ENCODE measurements around the gene DPM2. TPM values are rescaled to one million over a fixed set of nuclear protein-coding genes. Genes with fewer than 3 reads are reported as not detected.

DPM2 gene
- total and polyA plus RNA-seq, 12 donors: 7.2 to 31.1 (median 12.7) TPM

DNA sequence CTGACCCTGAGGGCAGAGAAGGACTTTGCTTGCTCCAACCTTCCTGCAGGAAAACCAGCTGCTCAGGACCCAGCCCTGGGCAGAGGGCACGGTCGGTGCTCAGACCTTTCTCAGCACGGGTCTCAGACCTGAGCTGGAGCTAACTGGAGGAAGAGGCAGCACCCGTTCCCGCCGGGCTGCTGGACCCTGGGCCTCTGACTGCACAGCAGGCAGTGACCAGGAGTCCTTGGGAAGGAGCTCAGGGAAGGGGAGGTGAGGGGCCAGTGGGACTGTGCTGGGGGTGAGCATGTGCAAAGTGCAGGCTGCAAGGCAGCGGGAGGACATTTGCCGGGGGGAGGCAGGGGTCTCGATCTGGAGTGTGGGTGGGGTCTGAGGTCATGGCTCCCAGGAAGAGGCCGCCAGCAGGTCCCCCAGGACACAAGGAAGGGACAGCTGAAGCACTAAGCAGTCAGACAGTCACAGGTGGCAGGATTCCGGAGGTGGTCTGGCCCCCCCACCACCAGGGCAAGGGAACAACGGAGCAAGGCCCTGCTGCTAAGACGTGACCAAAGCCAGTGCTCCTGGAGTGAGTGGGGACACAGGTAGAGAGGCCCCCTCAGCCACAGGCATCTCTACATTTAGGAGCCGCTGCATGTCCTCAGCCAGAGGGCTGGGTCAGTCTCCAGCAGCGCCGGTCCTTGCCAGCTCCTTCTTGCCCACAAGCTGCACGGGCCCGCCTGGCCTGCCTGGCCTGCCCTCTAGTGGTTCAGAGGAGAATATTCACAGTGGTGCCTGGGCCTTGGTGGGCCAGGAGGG lies 4.8 kb upstream of the DPM2 start:
- Histone ChIP-seq H3K4me3 (no peak overlapping the region), H3K27me3 (no peaks in the 10 kb centered on the region), H3K36me3 (peaks cover 0 to 41% (median 9%) of the 10 kb centered on the region in 9 donors), H3K27ac (no peak overlapping the region), H3K9me3 (no peaks in the 10 kb centered on the region), H3K4me1 (peaks cover 5 to 55% (median 19%) of the 10 kb centered on the region in 9 donors)
- intact Hi-C loops (cut with DNase I): loop anchor here (1.0 to 10.0 kb wide), 8 partner anchors 38 to 175 kb away; partner anchors contain the start of gene EEIG1 (in 1 of the 10)
- ATAC-seq (peak; percentile 32 to 64 (median 52)), DNase-seq (peak; percentile 58 to 72)
- WGBS, 2 donors: 66% methylated on average over 18 of the region's 18 CpGs
- TF ChIP-seq, protein P1, sequence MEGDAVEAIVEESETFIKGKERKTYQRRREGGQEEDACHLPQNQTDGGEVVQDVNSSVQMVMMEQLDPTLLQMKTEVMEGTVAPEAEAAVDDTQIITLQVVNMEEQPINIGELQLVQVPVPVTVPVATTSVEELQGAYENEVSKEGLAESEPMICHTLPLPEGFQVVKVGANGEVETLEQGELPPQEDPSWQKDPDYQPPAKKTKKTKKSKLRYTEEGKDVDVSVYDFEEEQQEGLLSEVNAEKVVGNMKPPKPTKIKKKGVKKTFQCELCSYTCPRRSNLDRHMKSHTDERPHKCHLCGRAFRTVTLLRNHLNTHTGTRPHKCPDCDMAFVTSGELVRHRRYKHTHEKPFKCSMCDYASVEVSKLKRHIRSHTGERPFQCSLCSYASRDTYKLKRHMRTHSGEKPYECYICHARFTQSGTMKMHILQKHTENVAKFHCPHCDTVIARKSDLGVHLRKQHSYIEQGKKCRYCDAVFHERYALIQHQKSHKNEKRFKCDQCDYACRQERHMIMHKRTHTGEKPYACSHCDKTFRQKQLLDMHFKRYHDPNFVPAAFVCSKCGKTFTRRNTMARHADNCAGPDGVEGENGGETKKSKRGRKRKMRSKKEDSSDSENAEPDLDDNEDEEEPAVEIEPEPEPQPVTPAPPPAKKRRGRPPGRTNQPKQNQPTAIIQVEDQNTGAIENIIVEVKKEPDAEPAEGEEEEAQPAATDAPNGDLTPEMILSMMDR (IDR thresholded peaks at IDR 0.05): peak; percentile 77 to 91 (median 87)

DNA sequence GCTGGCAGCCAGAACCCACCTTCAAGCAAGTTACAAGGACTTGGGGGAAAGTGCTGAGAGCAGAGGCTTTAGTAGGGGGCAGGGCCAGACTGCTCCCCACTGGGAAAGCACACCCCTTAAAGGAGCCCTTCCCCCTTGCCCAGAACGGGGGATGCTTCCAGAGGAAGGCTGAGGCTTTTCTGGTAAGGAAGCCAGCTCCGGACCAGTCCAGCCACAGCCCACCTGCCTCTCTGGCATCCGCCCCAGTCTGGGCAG lies 4.2 kb upstream of the DPM2 start:
- TF ChIP-seq, protein P1 (IDR thresholded peaks at IDR 0.05): no peak
- Histone ChIP-seq H3K36me3 (peaks cover 0 to 40% (median 9%) of the 10 kb centered on the region in 9 donors), H3K27ac (no peak overlapping the region), H3K4me1 (peaks cover 9 to 55% (median 23%) of the 10 kb centered on the region in 9 donors), H3K27me3 (no peaks in the 10 kb centered on the region), H3K9me3 (no peaks in the 10 kb centered on the region), H3K4me3 (no peak overlapping the region)
- intact Hi-C loops (cut with DNase I): loop anchor here in 9 of 10 donors (2.0 to 10.0 kb wide), 6 partner anchors 39 to 175 kb away; partner anchors contain the start of gene EEIG1 (in 1 of the 9)
- WGBS, 2 donors: 61 to 87% methylated on average over 3 of the region's 3 CpGs
- DNase-seq (no peak), ATAC-seq (no peak)

DNA sequence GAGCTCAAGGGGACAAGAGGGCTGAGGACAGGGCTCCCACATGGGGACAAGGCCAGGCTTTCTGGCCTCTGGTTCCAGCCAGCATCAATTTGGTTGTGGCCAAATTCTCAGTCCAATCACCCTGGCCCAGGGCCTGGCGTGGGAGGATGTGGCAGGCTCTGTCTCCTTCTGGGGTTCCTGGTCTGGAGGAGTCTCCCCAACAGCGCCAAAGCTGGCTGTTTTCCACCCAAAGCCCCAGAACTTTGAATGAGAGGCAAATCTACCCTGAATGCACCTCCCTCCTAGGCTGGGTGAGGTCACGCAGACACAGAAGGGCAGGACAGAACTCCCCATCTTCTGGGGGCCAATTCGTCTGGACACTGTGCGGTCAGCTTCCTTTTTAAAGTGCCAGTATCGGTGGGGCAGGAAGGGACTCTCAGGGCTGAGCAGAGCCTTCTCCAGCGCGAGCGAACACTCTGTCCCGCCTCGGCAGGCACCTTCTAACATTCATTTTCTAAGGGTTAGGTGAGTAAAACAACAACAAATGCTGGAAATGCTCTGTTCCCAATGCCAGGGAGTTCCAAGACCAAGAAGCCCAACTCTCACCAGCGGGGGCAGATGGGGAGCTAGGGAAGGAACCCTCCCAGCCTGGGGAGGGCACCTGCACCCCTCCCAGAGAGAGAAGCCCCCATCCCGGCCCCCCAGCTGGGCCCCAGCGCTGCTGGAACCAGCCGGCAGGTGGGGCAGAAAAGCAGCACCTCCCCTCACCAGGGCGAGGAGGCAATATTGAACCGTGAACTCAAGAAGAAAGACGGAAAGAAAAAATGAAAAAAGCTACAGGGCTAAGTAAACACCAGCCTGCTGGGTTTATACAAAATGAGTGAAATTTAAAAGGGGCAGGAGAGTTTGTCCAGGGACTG lies 3.7 kb upstream of the DPM2 start:
- Histone ChIP-seq H3K9me3 (no peaks in the 10 kb centered on the region), H3K27ac (no peak overlapping the region), H3K4me3 (no peak overlapping the region), H3K27me3 (no peaks in the 10 kb centered on the region), H3K4me1 (peaks cover 15 to 55% (median 23%) of the 10 kb centered on the region in 9 donors), H3K36me3 (peaks cover 0 to 40% (median 9%) of the 10 kb centered on the region in 9 donors)
- intact Hi-C loops (cut with DNase I): loop anchor here in 7 of 10 donors (5.0 to 10.0 kb wide), 3 partner anchors 101 to 176 kb away; no protein-coding TSS in a partner anchor
- TF ChIP-seq, protein P1 (IDR thresholded peaks at IDR 0.05): no peak
- WGBS, 2 donors: 84 to 88% methylated on average over 18 of the region's 18 CpGs
- DNase-seq (peak in 1 of 2 donors; percentile 3), ATAC-seq (no peak)

DNA sequence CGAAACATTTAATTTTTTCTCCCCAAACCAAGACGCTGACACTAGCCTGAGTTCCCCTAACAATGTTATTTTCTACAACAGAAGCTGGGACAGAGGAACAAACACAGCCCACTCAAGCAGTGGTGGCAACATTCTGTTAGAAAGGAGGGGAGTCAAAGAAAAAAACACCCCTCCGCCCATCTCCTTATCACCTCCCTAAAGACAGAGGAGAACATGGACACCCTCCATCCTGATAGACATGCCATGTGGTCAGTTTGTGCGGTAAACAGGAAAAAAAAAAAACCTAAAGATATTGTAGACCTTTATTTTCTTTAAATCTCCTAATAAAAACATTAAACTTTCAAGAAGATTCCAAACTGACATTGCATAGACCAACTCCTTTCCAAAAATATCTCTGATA lies 2.9 kb upstream of the DPM2 start:
- Histone ChIP-seq H3K4me1 (peaks cover 16 to 55% (median 23%) of the 10 kb centered on the region in 9 donors), H3K9me3 (no peaks in the 10 kb centered on the region), H3K27me3 (no peaks in the 10 kb centered on the region), H3K27ac (no peak overlapping the region), H3K4me3 (no peak overlapping the region), H3K36me3 (peaks cover 0 to 40% (median 9%) of the 10 kb centered on the region in 9 donors)
- intact Hi-C loops (cut with DNase I): loop anchor here in 7 of 10 donors (5.0 to 10.0 kb wide), 3 partner anchors 102 to 177 kb away; no protein-coding TSS in a partner anchor
- ATAC-seq (no peak), DNase-seq (no peak)
- WGBS, 2 donors: 91 to 92% methylated on average over 4 of the region's 4 CpGs
- TF ChIP-seq, protein P1 (IDR thresholded peaks at IDR 0.05): no peak

Measured in heart right ventricle (tissue), 16 donors.